Endodermal cell (in vitro differentiated cells): ENCODE measurements around the gene PDK2. TPM values are rescaled to one million over a fixed set of nuclear protein-coding genes. Genes with fewer than 3 reads are reported as not detected.

ENCODE experiments used
- DNase-seq: peaks from one replicate; pipeline ENCODE4 v3.0.0-alpha.2; 2017
- H3K27ac ChIP-seq: 2 replicates; pipeline ENCODE4 v1.5.1; 2013; ENCODE audit warnings: mild to moderate bottlenecking, low read depth, low read length, moderate library complexity
- H3K27me3 ChIP-seq: 2 replicates; pipeline ENCODE4 v1.6.1; 2013; ENCODE audit warnings: mild to moderate bottlenecking, low read length, moderate library complexity; ENCODE audit not compliant: insufficient read depth, control insufficient read depth, poor library complexity, severe bottlenecking
- H3K36me3 ChIP-seq: 2 replicates; pipeline ENCODE4 v1.7.0; 2013; ENCODE audit warnings: mild to moderate bottlenecking, low read length, moderate library complexity; ENCODE audit not compliant: control insufficient read depth, insufficient read depth
- H3K4me1 ChIP-seq: one replicate; pipeline ENCODE4 v1.7.0; 2013; ENCODE audit warnings: low read length; ENCODE audit not compliant: control insufficient read depth, insufficient read depth
- H3K4me3 ChIP-seq: 2 replicates; pipeline ENCODE4 v1.5.1; 2013; ENCODE audit warnings: mild to moderate bottlenecking, low read length, moderate library complexity
- H3K9ac ChIP-seq: 2 replicates; pipeline ENCODE4 v1.6.1; 2013; ENCODE audit warnings: mild to moderate bottlenecking, low read length, moderate library complexity; ENCODE audit not compliant: poor library complexity, severe bottlenecking; ENCODE audit errors: extremely low read depth
- H3K9me3 ChIP-seq: 2 replicates; pipeline ENCODE4 v1.6.1; 2013; ENCODE audit warnings: mild to moderate bottlenecking, low read length, moderate library complexity; ENCODE audit not compliant: control insufficient read depth
- H3K27ac Mint-ChIP-seq: 2 replicates; pipeline ENCODE4 v1.8.0; 2020; ENCODE audit warnings: mixed read lengths
- H3K27me3 Mint-ChIP-seq: 2 replicates; pipeline ENCODE4 v1.8.0; 2021; ENCODE audit warnings: mild to moderate bottlenecking, mixed read lengths; ENCODE audit not compliant: insufficient read depth
- H3K36me3 Mint-ChIP-seq: 2 replicates; pipeline ENCODE4 v1.8.0; 2020; ENCODE audit warnings: low read depth, mixed read lengths
- H3K4me1 Mint-ChIP-seq: 2 replicates; pipeline ENCODE4 v1.8.0; 2020; ENCODE audit warnings: mixed read lengths
- H3K4me3 Mint-ChIP-seq: 2 replicates; pipeline ENCODE4 v1.8.0; 2020; ENCODE audit warnings: mild to moderate bottlenecking, moderate library complexity, mixed read lengths
- H3K9me3 Mint-ChIP-seq: 2 replicates; pipeline ENCODE4 v1.8.0; 2020; ENCODE audit warnings: mild to moderate bottlenecking, mixed read lengths
- WGBS, 2 experiments: methylation state at CpG; one replicate each; pipeline versions ENCODE4 v1.1.5 to v1.1.7; 2013; ENCODE audit warnings: missing lambda C conversion rate in 2 of 2, mixed read lengths in 1 of 2; ENCODE audit not compliant: insufficient coverage in 1 of 2, insufficient read length in 1 of 2; 5-methylcytosine and 5-hydroxymethylcytosine counted together
- total RNA-seq, 2 donors: library from RNA; stranded (reverse); fragmentation: NEBNext Ultra II Directional in 1 of 2; extraction: Animal tissue kit (Norgen Biotek cat#: 25700) in 1 of 2; gene quantifications; 2 replicates in 1 of 2; 3 replicates in 1 of 2; pipeline ENCODE4 v1.2.1, GENCODE V29; 2021
- TF ChIP-seq, protein P1 (sequence below): fragments of 200-600 bp; sonication (generic); conservative IDR thresholded peaks from 2 replicates; pipeline ENCODE4 v1.5.0; 2021; ENCODE audit warnings: antibody characterized with exemption, mild to moderate bottlenecking

The PDK2 gene
- total RNA-seq, 2 donors from 2014 or later: 23.0 to 24.2 TPM

DNA sequence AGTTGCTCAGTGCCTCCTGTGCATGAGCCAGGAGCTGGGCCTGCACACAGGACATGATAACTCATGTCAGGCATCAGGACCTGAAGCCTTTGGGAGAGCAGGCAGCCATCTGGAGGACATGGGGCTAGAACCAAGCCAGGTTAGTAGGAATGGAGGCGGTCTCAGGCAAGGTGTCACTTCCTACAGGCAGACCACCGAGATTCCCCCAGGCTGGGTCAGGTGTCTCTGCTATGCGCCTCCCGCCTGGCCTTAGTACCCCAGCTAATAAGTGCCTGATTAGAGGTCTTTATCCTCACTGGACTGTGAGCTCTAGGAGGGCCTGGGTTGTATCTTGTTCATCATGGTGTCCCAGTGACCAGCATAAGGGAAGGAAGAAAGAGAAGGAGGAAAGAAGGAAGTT, 19.2 kb downstream of the PDK2 start:
- no peaks in the 10 kb centered on the region for H3K27me3 ChIP-seq
- H3K27ac ChIP-seq: no peak overlapping the region
- H3K4me3 ChIP-seq: no peak overlapping the region
- no peak overlapping the region for H3K9ac ChIP-seq
- no peak for DNase-seq
- TF ChIP-seq, protein P1, sequence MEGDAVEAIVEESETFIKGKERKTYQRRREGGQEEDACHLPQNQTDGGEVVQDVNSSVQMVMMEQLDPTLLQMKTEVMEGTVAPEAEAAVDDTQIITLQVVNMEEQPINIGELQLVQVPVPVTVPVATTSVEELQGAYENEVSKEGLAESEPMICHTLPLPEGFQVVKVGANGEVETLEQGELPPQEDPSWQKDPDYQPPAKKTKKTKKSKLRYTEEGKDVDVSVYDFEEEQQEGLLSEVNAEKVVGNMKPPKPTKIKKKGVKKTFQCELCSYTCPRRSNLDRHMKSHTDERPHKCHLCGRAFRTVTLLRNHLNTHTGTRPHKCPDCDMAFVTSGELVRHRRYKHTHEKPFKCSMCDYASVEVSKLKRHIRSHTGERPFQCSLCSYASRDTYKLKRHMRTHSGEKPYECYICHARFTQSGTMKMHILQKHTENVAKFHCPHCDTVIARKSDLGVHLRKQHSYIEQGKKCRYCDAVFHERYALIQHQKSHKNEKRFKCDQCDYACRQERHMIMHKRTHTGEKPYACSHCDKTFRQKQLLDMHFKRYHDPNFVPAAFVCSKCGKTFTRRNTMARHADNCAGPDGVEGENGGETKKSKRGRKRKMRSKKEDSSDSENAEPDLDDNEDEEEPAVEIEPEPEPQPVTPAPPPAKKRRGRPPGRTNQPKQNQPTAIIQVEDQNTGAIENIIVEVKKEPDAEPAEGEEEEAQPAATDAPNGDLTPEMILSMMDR: no peak
- Mint-ChIP-seq H3K27me3 (peaks cover 14% of the 10 kb centered on the region), H3K4me3 (no peak overlapping the region), H3K9me3 (no peaks in the 10 kb centered on the region), H3K27ac (no peak overlapping the region), H3K36me3 (peaks cover 1% of the 10 kb centered on the region), H3K4me1 (peaks cover 14% of the 10 kb centered on the region)
- H3K9me3 ChIP-seq: no peaks in the 10 kb centered on the region
- H3K4me1 ChIP-seq: peaks cover 13% of the 10 kb centered on the region
- WGBS, 2 experiments: 93 to 94% methylated on average over 3 to 4 of the region's 4 CpGs
- peaks cover 5% of the 10 kb centered on the region for H3K36me3 ChIP-seq

GRCh38 chr17:50114849-50115357, 19.8 kb downstream of the PDK2 start:
- no peak overlapping the region for H3K27ac Mint-ChIP-seq
- no peak overlapping the region for H3K27ac ChIP-seq
- TF ChIP-seq, protein P1: peak; percentile 85
- H3K4me3 ChIP-seq: no peak overlapping the region
- no peaks in the 10 kb centered on the region for H3K27me3 ChIP-seq
- H3K4me3 Mint-ChIP-seq: no peak overlapping the region
- H3K9me3 Mint-ChIP-seq: no peaks in the 10 kb centered on the region
- H3K27me3 Mint-ChIP-seq: peaks cover 16% of the 10 kb centered on the region
- no peak overlapping the region for H3K9ac ChIP-seq
- H3K4me1 Mint-ChIP-seq: peaks cover 14% of the 10 kb centered on the region
- peaks cover 5% of the 10 kb centered on the region for H3K36me3 ChIP-seq
- H3K9me3 ChIP-seq: no peaks in the 10 kb centered on the region
- H3K36me3 Mint-ChIP-seq: peaks cover 1% of the 10 kb centered on the region
- H3K4me1 ChIP-seq: peaks cover 13% of the 10 kb centered on the region
- DNase-seq: peak; percentile 89
- 41 to 44% methylated on average over 6 of the region's 6 CpGs for WGBS, 2 experiments

GRCh38 chr17:50115756-50116155, 20.6 kb downstream of the PDK2 start:
- Mint-ChIP-seq H3K9me3 (no peaks in the 10 kb centered on the region), H3K4me1 (peaks cover 14% of the 10 kb centered on the region), H3K27me3 (peaks cover 16% of the 10 kb centered on the region), H3K27ac (no peak overlapping the region), H3K36me3 (peaks cover 1% of the 10 kb centered on the region), H3K4me3 (no peak overlapping the region)
- H3K36me3 ChIP-seq: peaks cover 5% of the 10 kb centered on the region
- H3K4me1 ChIP-seq: peaks cover 13% of the 10 kb centered on the region
- TF ChIP-seq, protein P1: no peak
- no peak overlapping the region for H3K4me3 ChIP-seq
- H3K27ac ChIP-seq: no peak overlapping the region
- H3K9ac ChIP-seq: no peak overlapping the region
- DNase-seq: no peak
- H3K27me3 ChIP-seq: no peaks in the 10 kb centered on the region
- H3K9me3 ChIP-seq: no peaks in the 10 kb centered on the region
- WGBS, 2 experiments: 93 to 95% methylated on average over 7 to 17 of the region's 17 CpGs
